Measurements from ENCODE around the gene FAM135A. TPM values are rescaled to one million over a fixed set of nuclear protein-coding genes. Genes with fewer than 3 reads are reported as not detected.

The FAM135A gene
- total and polyA plus RNA-seq, 10 of the 15 experiments (the other 5 are each of a cell fraction or from before 2014, with no cell fraction given): 3.9 to 24.5 (median 13.7) TPM

DNA sequence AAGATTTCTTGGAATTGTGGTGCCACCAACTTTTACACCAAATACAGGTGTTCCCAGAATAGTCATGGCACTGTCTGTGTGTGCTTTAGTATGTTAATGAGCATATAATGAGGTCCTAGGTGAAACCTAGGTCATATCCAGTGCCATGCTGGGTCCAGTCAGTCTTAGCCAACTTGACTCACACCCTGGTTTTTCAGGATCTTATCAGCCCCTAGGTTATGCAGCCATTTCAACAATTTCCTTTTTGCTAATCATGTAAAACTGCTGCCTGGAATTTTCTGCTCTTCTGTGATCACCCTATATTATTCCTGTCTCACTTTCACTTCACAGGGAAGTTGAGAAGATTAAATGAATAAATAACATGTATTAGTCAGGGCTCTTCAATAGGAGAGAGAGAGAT, 177.1 kb downstream of the FAM135A start:
- ChIA-PET CTCF (no interaction called here), POLR2A (no interaction called here), SMC1A (ENCODE audit: uncharacterized antibody, unreplicated experiment) (no interaction called here), RAD21 (ENCODE audit: unreplicated experiment) (no interaction called here)
- Histone ChIP-seq H4K20me1 (ENCODE audit: control insufficient read depth, insufficient read depth) (no peaks in the 10 kb centered on the region), H3K79me2 (ENCODE audit: control insufficient read depth, insufficient read depth, low read length) (no peaks in the 10 kb centered on the region), H2AFZ (ENCODE audit: control insufficient read depth, low read depth, low read length) (no peak overlapping the region), H3K4me2 (ENCODE audit: control insufficient read depth, insufficient read depth) (no peak overlapping the region), H3K9me3 (replicated peaks; ENCODE audit: control insufficient read depth, insufficient read depth, low read length) (no peaks in the 10 kb centered on the region), H3K36me3 (ENCODE audit: control insufficient read depth in 2 of 2, insufficient read depth in 2 of 2, low read length in 1 of 2) (no peaks in the 10 kb centered on the region), H3K4me3 (no peak overlapping the region), H3K9ac (ENCODE audit: control insufficient read depth, insufficient read depth, low read length) (no peak overlapping the region), H3K4me1 (ENCODE audit: control insufficient read depth, insufficient read depth, low read length) (peaks cover 11% of the 10 kb centered on the region), H3K27ac (ENCODE audit: control insufficient read depth, insufficient read depth) (no peak overlapping the region), H3K27me3 (replicated peaks in 1 of 2; ENCODE audit: control insufficient read depth in 2 of 2, insufficient read depth in 2 of 2, low read length in 1 of 2) (no peaks in the 10 kb centered on the region)
- FAIRE-seq (no peak), ATAC-seq (no peak), DNase-seq (ENCODE audit: low read depth, low spot score) (no peak)
- no TSS peak for BruUV-seq (replicated peaks)
- TF ChIP-seq RAD51 (IDR thresholded peaks at IDR 0.05) (no peak), NFYA (IDR thresholded peaks at IDR 0.05; ENCODE audit: borderline replicate concordance, low read depth, low read length) (no peak), PAX5 (IDR thresholded peaks at IDR 0.05; ENCODE audit: borderline replicate concordance, low read depth, low read length) (no peak), PKNOX1 (IDR thresholded peaks at IDR 0.05) (no peak), TAF1 (IDR thresholded peaks at IDR 0.05; ENCODE audit: borderline replicate concordance, low read depth, low read length) (no peak), ATF7 (IDR thresholded peaks at IDR 0.05; ENCODE audit: low read depth) (no peak), FOXK2 (IDR thresholded peaks at IDR 0.05) (no peak), CREM (IDR thresholded peaks at IDR 0.05; ENCODE audit: low read depth) (no peak)
- in situ Hi-C loops (cut with MboI) (no loop called here), intact Hi-C loops (cut with micrococcal nuclease; ENCODE audit: unreplicated experiment) (no loop called here)

All from GM12878 (cell line).